ENCODE data around the gene TRIP13. TPM values are rescaled to one million over a fixed set of nuclear protein-coding genes. Genes with fewer than 3 reads are reported as not detected.

TRIP13 gene
- total RNA-seq, 1 experiment from 2014 or later, result 42.6 TPM

- no peaks in the 10 kb centered on the region for H3K79me2 ChIP-seq (ENCODE audit: insufficient read depth, low read length)
- no peak overlapping the region for H3K14ac ChIP-seq (ENCODE audit: insufficient read depth, low read length)
- H3K23me2 ChIP-seq (ENCODE audit: insufficient read length, low read depth, low read length, poor library complexity, severe bottlenecking), result no peaks in the 10 kb centered on the region
- TF ChIP-seq CTCF (conservative IDR thresholded peaks at IDR 0.05), result no peak
- DNase-seq, result no peak
- H2AFZ ChIP-seq (ENCODE audit: low read length), result no peak overlapping the region
- no peak overlapping the region for H3K4me2 ChIP-seq (ENCODE audit: insufficient read depth, insufficient read length, low read length)
- H3K56ac ChIP-seq (ENCODE audit: insufficient read length, low read depth, low read length), result no peak overlapping the region
- Mint-ChIP-seq H3K27me3 (ENCODE audit: low read depth) (peaks cover 11% of the 10 kb centered on the region), H3K4me1 (no peaks in the 10 kb centered on the region), H3K4me3 (no peak overlapping the region), H3K9me3 (no peaks in the 10 kb centered on the region), H3K36me3 (ENCODE audit: insufficient read depth in 1 of 3, low read depth in 3 of 3) (no peaks in the 10 kb centered on the region; a peak in 1 of 7 replicates), H3K27ac (peak overlapping the region in 1 of 3 experiments; percentile 94; a peak in 1 of 7 replicates)
- H2BK120ac ChIP-seq (ENCODE audit: low read depth, low read length, poor library complexity, severe bottlenecking), result no peak overlapping the region
- no peaks in the 10 kb centered on the region for H3K9me3 ChIP-seq (ENCODE audit: control insufficient read depth, low read depth, low read length)
- no peak overlapping the region for H2AK5ac ChIP-seq (ENCODE audit: insufficient read length, low read length)
- no peak overlapping the region for H2BK12ac ChIP-seq (ENCODE audit: insufficient read length, low read depth, low read length)
- H3K9ac ChIP-seq (ENCODE audit: extremely low read depth, insufficient read length, low read length), result no peak overlapping the region
- H3K4me1 ChIP-seq (ENCODE audit: insufficient read depth, low read length), result no peaks in the 10 kb centered on the region
- H3K18ac ChIP-seq (ENCODE audit: insufficient read length, low read depth, low read length), result no peak overlapping the region
- H2BK20ac ChIP-seq (ENCODE audit: low read depth, low read length, poor library complexity, severe bottlenecking), result no peak overlapping the region
- H2BK5ac ChIP-seq (ENCODE audit: insufficient read length, low read length), result no peak overlapping the region
- H3K4ac ChIP-seq (ENCODE audit: low read depth, low read length), result no peak overlapping the region
- no peak overlapping the region for H3K23ac ChIP-seq (ENCODE audit: insufficient read length, low read depth, low read length)
- no peak overlapping the region for H4K8ac ChIP-seq (replicated peaks; ENCODE audit: insufficient read length, low read depth, low read length)
- H4K5ac ChIP-seq (ENCODE audit: insufficient read length, low read depth, low read length), result no peak overlapping the region
- no peaks in the 10 kb centered on the region for H3K79me1 ChIP-seq (ENCODE audit: insufficient read depth, low read depth, low read length, poor library complexity, severe bottlenecking)
- no peak overlapping the region for H4K91ac ChIP-seq (ENCODE audit: insufficient read length, low read depth, low read length)
- no peaks in the 10 kb centered on the region for H3K27me3 ChIP-seq (ENCODE audit: insufficient read depth, low read length)
- no CpG with 5 or more reads among the region's 12 CpGs for WGBS (ENCODE audit: extremely low coverage, insufficient read length, low lambda C conversion rate)
- H3K27ac ChIP-seq (ENCODE audit: insufficient read length, low read depth, low read length), result no peak overlapping the region
- H2BK15ac ChIP-seq (ENCODE audit: low read depth, low read length), result no peak overlapping the region
- no peak overlapping the region for H3T11ph ChIP-seq (ENCODE audit: low read length)
- H4K20me1 ChIP-seq (ENCODE audit: control insufficient read depth, insufficient read depth, insufficient read length), result no peaks in the 10 kb centered on the region
These were observed 70.1 kb downstream of the TRIP13 start for GRCh38 chr5:962801-963200.

All from H9 (cell line).